GM12872 (cell line): ENCODE data around the gene PDE4B.

ENCODE experiments used
- CTCF ChIP-seq: IDR thresholded peaks from 3 replicates; pipeline ENCODE4 v1.5.1; 2011; ENCODE audit warnings: low read depth, mild to moderate bottlenecking, low read length, moderate library complexity; ENCODE audit not compliant: insufficient read depth

PDE4B gene

GRCh38 chr1:66284746-66285145 lies 492.1 kb downstream of the PDE4B start:
- TF ChIP-seq CTCF = no peak

- TF ChIP-seq CTCF = no peak
These were observed 493.0 kb downstream of the PDE4B start for GRCh38 chr1:66285618-66286270.

- TF ChIP-seq CTCF = no peak
These were observed 493.6 kb downstream of the PDE4B start for GRCh38 chr1:66286307-66286706.

- no peak for TF ChIP-seq CTCF
These were observed 495.4 kb downstream of the PDE4B start for GRCh38 chr1:66288048-66288447.

- no peak for TF ChIP-seq CTCF
These were observed 498.3 kb downstream of the PDE4B start for GRCh38 chr1:66290761-66291530.

DNA sequence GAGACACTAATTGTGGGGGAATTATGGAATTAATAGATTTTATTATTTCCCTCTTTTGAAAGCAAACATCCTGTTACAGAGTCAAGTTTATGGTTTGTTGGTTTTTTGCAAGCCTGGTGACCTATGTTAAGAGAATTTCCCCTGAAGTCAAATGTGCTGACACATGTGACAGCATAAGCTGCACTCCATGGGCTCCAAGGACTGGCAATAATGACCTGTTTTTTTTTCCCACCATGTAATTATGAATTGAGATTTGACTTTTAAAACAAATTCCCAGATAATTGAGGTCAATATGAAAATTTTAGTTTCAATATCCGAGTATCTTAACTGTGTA lies 498.8 kb downstream of the PDE4B start:
- TF ChIP-seq CTCF = no peak

GRCh38 chr1:66292305-66292704 lies 499.6 kb downstream of the PDE4B start:
- no peak for TF ChIP-seq CTCF
